Psoas muscle (tissue), 8 donors: ENCODE measurements around the gene CNTLN. TPM values are rescaled to one million over a fixed set of nuclear protein-coding genes. Genes with fewer than 3 reads are reported as not detected.
"Not testable (repeated sequence)": the region's sequence is repeated elsewhere in the genome, so short reads cannot be mapped to it uniquely, and the experiment has no call there.

ENCODE experiments used
- ATAC-seq, 4 donors: fragments of 200-7000 bp; cut with Tn5 transposase; one replicate each; pipeline ENCODE4 v1.9.1; 2020; ENCODE audit warnings: moderate library complexity in 3 of 4, mild to moderate bottlenecking in 2 of 4
- DNase-seq, 2 donors: peaks; one replicate each; pipeline ENCODE4 v3.0.0-alpha.2; 2020
- H3K27ac ChIP-seq: fragments of 200-600 bp; one replicate; pipeline ENCODE4 v1.8.0; 2022
- H3K27me3 ChIP-seq, 3 donors: fragments of 200-600 bp in 1 of 3; one replicate each; pipeline versions ENCODE4 v1.6.1 to v1.8.0; 2013 to 2022; ENCODE audit warnings: low read length in 2 of 3, mild to moderate bottlenecking in 2 of 3, moderate library complexity in 1 of 3; ENCODE audit not compliant: insufficient read depth in 3 of 3
- H3K36me3 ChIP-seq, 2 donors: fragments of 200-600 bp in 1 of 2; one replicate each; pipeline versions ENCODE4 v1.6.1 to v1.8.0; 2013 to 2022; ENCODE audit warnings: low read depth in 1 of 2, mild to moderate bottlenecking in 1 of 2, moderate library complexity in 1 of 2; ENCODE audit not compliant: insufficient read depth in 1 of 2
- H3K4me1 ChIP-seq: fragments of 200-600 bp; one replicate; pipeline ENCODE4 v1.8.0; 2022
- H3K4me3 ChIP-seq: fragments of 200-600 bp; one replicate; pipeline ENCODE4 v1.8.0; 2022; ENCODE audit warnings: mild to moderate bottlenecking
- H3K9me3 ChIP-seq: fragments of 200-600 bp; one replicate; pipeline ENCODE4 v1.8.0; 2022
- CTCF ChIP-seq: fragments of 200-600 bp; IDR thresholded peaks from one replicate; pipeline ENCODE4 v1.8.0; 2022; ENCODE audit warnings: antibody characterized with exemption
- WGBS, 3 donors: extraction: QIAGEN DNeasy Blood & Tissue Kit; methylation state at CpG; one replicate each; pipeline versions ENCODE4 v1.1.6 to v1.1.7; 2013; 5-methylcytosine and 5-hydroxymethylcytosine counted together
- intact Hi-C, 2 donors: fragments of 100-400 bp; cut with DNase I; formaldehyde crosslinking; loops; one replicate each; pipeline versions ENCODE4 v1.11.0 to v1.14.2; 2022
- polyA plus RNA-seq, 3 donors: library from polyadenylated mRNA; stranded (reverse); fragments of 200-250 nt; gene quantifications; one replicate each; pipeline ENCODE4 v1.2.3, GENCODE V29; 2013
- total RNA-seq, 4 donors: library from RNA; stranded (reverse); fragmentation: NEBNext Ultra II Directional in 2 of 4; extraction: Animal tissue kit (Norgen Biotek cat#: 25700) in 2 of 4; gene quantifications; one replicate each; pipeline versions ENCODE4 v1.2.1 to v1.2.4, GENCODE V29; 2021 to 2023
- donor health status: healthy with polysubstance abuse.
- donor health status: DM: no; HTN: no; CAD: no; lungs with moderate emphysema.
- donor health status: Bipolar disorder and iron deficiency.
- donor health status: healthy.
- donor health status: DM: yes; HTN: yes; CAD: no.
- donor health status: DM: no; HTN: no; CAD: no.
- donor health status: DM: no; HTN: no; CAD: no.
- donor health status: DM: yes; HTN: yes; CAD: no.

CNTLN gene
- total and polyA plus RNA-seq, 7 donors = 0.66 to 2.4 (median 1.5) TPM

DNA sequence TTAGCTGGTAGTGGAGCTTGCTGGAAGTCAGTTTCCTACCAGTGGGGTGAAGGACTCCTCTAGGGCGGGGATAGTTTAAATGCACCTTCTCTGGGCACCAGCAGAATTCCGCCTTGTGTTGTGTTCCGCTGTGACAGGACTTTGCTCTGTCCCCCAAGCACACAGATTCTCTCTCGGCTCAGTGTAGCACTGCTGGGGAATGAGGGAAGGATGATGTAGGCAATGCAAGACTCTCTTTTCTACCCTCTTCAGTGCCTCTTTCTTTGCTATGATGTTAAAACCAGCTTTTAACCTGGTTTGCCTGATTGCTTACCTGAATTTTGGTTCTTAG, 288.8 kb downstream of the CNTLN start:
- intact Hi-C loops = no loop called here
- WGBS, 3 donors = 97 to 99% (median 98%) methylated on average over 4 of the region's 4 CpGs
- DNase-seq (no peak), ATAC-seq (no peak)
- H3K27me3 ChIP-seq = no peaks in the 10 kb centered on the region
- no peak overlapping the region for H3K4me3 ChIP-seq
- H3K4me1 ChIP-seq = no peaks in the 10 kb centered on the region
- no peak for TF ChIP-seq CTCF
- no peaks in the 10 kb centered on the region for H3K9me3 ChIP-seq
- H3K36me3 ChIP-seq = no peaks in the 10 kb centered on the region
- H3K27ac ChIP-seq = no peak overlapping the region

- H3K4me1 ChIP-seq = no peaks in the 10 kb centered on the region
- DNase-seq (no peak), ATAC-seq (no peak)
- WGBS, 3 donors = 93 to 99% (median 94%) methylated on average over 2 of the region's 2 CpGs
- H3K27me3 ChIP-seq = no peaks in the 10 kb centered on the region
- no peak for TF ChIP-seq CTCF
- H3K27ac ChIP-seq = no peak overlapping the region
- H3K4me3 ChIP-seq = no peak overlapping the region
- intact Hi-C loops = no loop called here
- no peaks in the 10 kb centered on the region for H3K9me3 ChIP-seq
- H3K36me3 ChIP-seq = no peaks in the 10 kb centered on the region
Measured at GRCh38 chr9:17425384-17425783, 290.5 kb downstream of the CNTLN start.

DNA sequence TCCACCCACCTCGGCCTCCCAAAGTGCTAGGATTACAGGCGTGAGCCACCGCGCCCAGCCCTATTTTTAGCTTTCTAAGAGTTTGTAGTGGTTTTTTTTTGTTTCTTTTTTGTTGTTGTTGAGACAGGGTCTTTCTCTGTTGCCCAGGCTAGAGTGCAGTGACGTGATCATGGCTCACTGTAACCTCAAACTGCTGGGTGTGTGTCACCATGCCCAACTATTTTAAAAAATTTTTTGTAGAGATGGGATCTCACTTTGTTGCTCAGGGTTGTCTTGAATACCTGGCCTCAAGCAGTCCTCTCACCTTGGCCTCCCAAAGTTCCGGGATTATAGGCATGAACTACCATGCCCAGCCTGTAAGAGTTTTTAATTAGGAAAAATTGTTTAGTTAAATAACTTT, 298.7 kb downstream of the CNTLN start:
- 96 to 97% (median 97%) methylated on average over 6 of the region's 6 CpGs for WGBS, 3 donors
- ATAC-seq (no peak), DNase-seq (no peak)
- intact Hi-C loops = no loop called here
- Histone ChIP-seq H3K9me3 (no peaks in the 10 kb centered on the region), H3K4me3 (no peak overlapping the region), H3K36me3 (no peaks in the 10 kb centered on the region), H3K4me1 (no peaks in the 10 kb centered on the region), H3K27me3 (no peaks in the 10 kb centered on the region), H3K27ac (no peak overlapping the region)
- no peak for TF ChIP-seq CTCF

- DNase-seq (no peak), ATAC-seq (no peak)
- no peaks in the 10 kb centered on the region for H3K4me1 ChIP-seq
- H3K27me3 ChIP-seq = no peaks in the 10 kb centered on the region
- peaks cover 7% of the 10 kb centered on the region for H3K9me3 ChIP-seq
- intact Hi-C loops = no loop called here
- H3K27ac ChIP-seq = no peak overlapping the region
- WGBS, 3 donors = 91 to 96% (median 96%) methylated on average over 7 of the region's 7 CpGs
- no peak overlapping the region for H3K4me3 ChIP-seq
- TF ChIP-seq CTCF = no peak
- H3K36me3 ChIP-seq = no peaks in the 10 kb centered on the region
Measured at GRCh38 chr9:17436854-17437253, 302.0 kb downstream of the CNTLN start.

DNA sequence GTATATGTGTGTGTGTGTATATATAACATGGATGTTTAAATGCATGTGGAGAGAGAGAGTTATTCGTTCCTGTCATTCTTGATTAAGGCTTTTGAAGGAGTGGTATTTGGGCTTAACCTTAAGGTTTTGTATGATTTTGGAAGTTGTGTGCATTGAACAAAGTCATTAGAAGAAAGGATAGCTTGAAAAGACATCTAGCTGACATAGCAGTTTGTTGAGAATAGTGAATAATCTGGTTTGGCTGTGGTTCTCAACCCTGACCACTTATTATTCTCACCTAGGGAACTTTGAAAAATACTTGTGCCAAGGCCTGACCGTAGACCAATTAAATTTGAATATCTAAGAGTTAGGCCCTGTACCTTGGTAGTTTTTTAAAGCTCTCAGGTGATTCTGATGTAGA, 303.0 kb downstream of the CNTLN start:
- no peak for DNase-seq

DNA sequence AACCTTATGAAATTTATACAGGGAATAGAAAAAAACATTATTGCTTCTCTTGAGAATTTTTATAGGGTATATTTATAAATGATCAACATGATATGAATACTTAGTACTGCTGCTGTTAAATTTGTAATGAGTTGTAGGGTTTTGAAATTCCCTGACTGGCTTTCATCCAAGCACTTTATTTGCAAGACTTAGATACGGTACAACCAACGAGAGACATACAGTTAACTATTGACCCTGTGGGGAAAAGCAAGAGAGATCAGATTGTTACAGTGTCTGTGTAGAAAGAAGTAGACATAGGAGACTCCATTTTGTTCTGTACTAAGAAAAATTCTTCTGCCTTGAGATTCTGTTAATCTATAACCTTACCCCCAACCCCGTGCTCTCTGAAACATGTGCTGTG, 310.3 kb downstream of the CNTLN start:
- ATAC-seq = not testable (repeated sequence)
- 56 to 78% (median 69%) methylated on average over 3 of the region's 3 CpGs for WGBS, 3 donors

More for the DNA sequence above, 303.0 kb downstream of the CNTLN start:
- Histone ChIP-seq H3K27me3 (no peaks in the 10 kb centered on the region), H3K4me1 (no peaks in the 10 kb centered on the region), H3K4me3 (no peak overlapping the region), H3K9me3 (peaks cover 7% of the 10 kb centered on the region), H3K36me3 (no peaks in the 10 kb centered on the region), H3K27ac (no peak overlapping the region)
- intact Hi-C loops = no loop called here
- no peak for ATAC-seq
- TF ChIP-seq CTCF = no peak
- 97 to 99% (median 99%) methylated on average over 2 of the region's 2 CpGs for WGBS, 3 donors

More for the DNA sequence above, 310.3 kb downstream of the CNTLN start:
- H3K4me3 ChIP-seq, H3K9me3 ChIP-seq, H3K4me1 ChIP-seq, H3K36me3 ChIP-seq, DNase-seq, H3K27ac ChIP-seq, H3K27me3 ChIP-seq, intact Hi-C loops: not testable (repeated sequence)
